HepG2 (cell line): ENCODE results near the gene LSM12. TPM values are rescaled to one million over a fixed set of nuclear protein-coding genes. Genes with fewer than 3 reads are reported as not detected.

Experiments
- ARHGAP35 ChIP-seq: sonication (generic); formaldehyde crosslinking; IDR thresholded peaks from 2 replicates; pipeline ENCODE4 v1.9.0; 2022; ENCODE audit warnings: mild to moderate bottlenecking, inconsistent platforms, moderate library complexity, missing genetic modification reagents, borderline replicate concordance
- FUBP1 ChIP-seq: sonication (generic); formaldehyde crosslinking; IDR thresholded peaks from 2 replicates; pipeline ENCODE4 v1.5.1; 2020; ENCODE audit warnings: missing genetic modification reagents, mild to moderate bottlenecking, borderline replicate concordance
- JARID2 ChIP-seq: sonication (generic); formaldehyde crosslinking; IDR thresholded peaks from 2 replicates; pipeline ENCODE4 v1.8.1; 2023; ENCODE audit warnings: missing genetic modification reagents, inconsistent platforms; ENCODE audit not compliant: insufficient replicate concordance
- PHF21A ChIP-seq: sonication (generic); formaldehyde crosslinking; IDR thresholded peaks from 2 replicates; pipeline ENCODE4 v1.5.0; 2020; ENCODE audit warnings: mild to moderate bottlenecking, missing genetic modification reagents
- TARDBP ChIP-seq: sonication (generic); formaldehyde crosslinking; IDR thresholded peaks from 2 replicates; pipeline ENCODE4 v1.8.0; 2022; ENCODE audit warnings: mild to moderate bottlenecking, missing genetic modification reagents
- ZNF274 ChIP-seq: sonication (generic); formaldehyde crosslinking; IDR thresholded peaks from 2 replicates; pipeline ENCODE4 v1.5.1; 2020; ENCODE audit warnings: mild to moderate bottlenecking, missing genetic modification reagents
- ZNF33B ChIP-seq: sonication (generic); formaldehyde crosslinking; IDR thresholded peaks from 2 replicates; pipeline ENCODE4 v1.5.1; 2020; ENCODE audit warnings: mild to moderate bottlenecking, missing genetic modification reagents
- ZNF556 ChIP-seq: sonication (generic); formaldehyde crosslinking; IDR thresholded peaks from 2 replicates; pipeline ENCODE4 v1.4.0; 2020; ENCODE audit warnings: mild to moderate bottlenecking, missing genetic modification reagents, borderline replicate concordance
- polyA plus RNA-seq, 8 experiments: library from polyadenylated mRNA; depleted of rRNA in 3 of 8; stranded (reverse) in 7 of 8; unstranded in 1 of 8; fragments of >200 nt; fragmentation: Illumina TruSeq in 4 of 8; extraction: Trizol in 4 of 8; gene quantifications; 2 replicates each; pipeline versions ENCODE4 v1.2.1 to v1.2.3, GENCODE V29; 2011 to 2016; ENCODE audit warnings: low read depth in 4 of 8, missing spikeins in 1 of 8, mixed read lengths in 1 of 8; ENCODE audit not compliant: insufficient read depth in 1 of 8
- total RNA-seq, 5 experiments: library from RNA; depleted of rRNA; stranded (reverse); fragments of >200 nt; fragmentation: Illumina TruSeq; extraction: Trizol; gene quantifications; 2 replicates each; pipeline ENCODE4 v1.2.3, GENCODE V29; 2016; ENCODE audit warnings: low read depth in 1 of 5
- TF ChIP-seq, protein P1 (sequence below): sonication (generic); formaldehyde crosslinking; IDR thresholded peaks from 2 replicates; pipeline ENCODE4 v1.4.0; 2020; ENCODE audit warnings: missing genetic modification reagents

LSM12 gene
- total and polyA plus RNA-seq, 2 of the 13 experiments (the other 11 are each of a cell fraction or from before 2014, with no cell fraction given): 52.8 to 55.7 TPM

DNA sequence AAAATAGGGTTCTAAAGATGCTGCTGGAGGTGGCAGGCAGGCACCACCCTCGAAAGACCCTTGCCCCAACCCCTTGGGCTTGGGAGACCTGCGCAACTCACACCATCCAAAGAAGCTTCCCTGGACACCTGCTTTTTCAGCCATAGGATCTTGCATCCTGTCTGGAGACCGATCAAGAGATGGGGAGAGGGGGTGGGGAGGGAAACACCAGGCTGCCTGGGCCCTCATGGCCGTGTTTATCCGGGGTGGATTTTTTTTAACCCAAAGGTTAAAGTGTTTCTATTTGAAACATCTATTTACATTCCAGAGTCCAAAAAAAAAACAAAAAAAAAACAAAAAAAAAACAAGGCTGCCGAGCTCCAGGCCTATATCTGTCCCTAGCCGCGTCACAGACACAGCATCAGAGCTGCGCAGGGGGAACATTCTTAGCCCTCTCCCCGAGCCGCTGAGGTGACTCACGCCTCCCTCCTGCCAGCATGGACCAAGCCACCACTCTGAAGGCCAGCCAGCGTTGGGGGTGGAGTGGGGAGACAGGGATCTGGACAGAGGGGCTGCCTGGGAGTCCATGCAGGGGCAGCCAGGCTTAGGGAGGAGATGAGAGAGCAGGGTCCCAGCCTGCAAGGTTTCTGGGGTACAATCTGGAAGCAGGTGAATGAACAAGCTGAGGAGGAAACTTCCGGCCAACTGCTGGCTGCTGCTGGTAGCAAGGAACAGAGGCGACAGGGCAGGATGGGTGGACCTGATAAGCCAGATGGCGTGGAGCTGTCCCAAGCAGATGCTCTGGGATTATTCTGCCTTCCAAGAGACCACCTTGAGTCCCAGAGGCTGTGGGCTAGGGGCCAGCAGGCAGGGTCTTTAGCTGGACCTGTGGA is 42.2 kb upstream of the LSM12 start (continued):
- no peak for TF ChIP-seq JARID2 (CRISPR knock-in tag)
- peak; percentile 98; the same call in 1 of the 2 replicates for TF ChIP-seq ZNF556 (CRISPR knock-in tag)
- TF ChIP-seq PHF21A (CRISPR knock-in tag): peak; percentile 99
- TF ChIP-seq ZNF33B: peak; percentile 70; the same call in 1 of the 2 replicates
- no peak for TF ChIP-seq ARHGAP35
- TF ChIP-seq FUBP1 (CRISPR knock-in tag): no peak; the same call in 1 of the 2 replicates
- TF ChIP-seq, protein P1, sequence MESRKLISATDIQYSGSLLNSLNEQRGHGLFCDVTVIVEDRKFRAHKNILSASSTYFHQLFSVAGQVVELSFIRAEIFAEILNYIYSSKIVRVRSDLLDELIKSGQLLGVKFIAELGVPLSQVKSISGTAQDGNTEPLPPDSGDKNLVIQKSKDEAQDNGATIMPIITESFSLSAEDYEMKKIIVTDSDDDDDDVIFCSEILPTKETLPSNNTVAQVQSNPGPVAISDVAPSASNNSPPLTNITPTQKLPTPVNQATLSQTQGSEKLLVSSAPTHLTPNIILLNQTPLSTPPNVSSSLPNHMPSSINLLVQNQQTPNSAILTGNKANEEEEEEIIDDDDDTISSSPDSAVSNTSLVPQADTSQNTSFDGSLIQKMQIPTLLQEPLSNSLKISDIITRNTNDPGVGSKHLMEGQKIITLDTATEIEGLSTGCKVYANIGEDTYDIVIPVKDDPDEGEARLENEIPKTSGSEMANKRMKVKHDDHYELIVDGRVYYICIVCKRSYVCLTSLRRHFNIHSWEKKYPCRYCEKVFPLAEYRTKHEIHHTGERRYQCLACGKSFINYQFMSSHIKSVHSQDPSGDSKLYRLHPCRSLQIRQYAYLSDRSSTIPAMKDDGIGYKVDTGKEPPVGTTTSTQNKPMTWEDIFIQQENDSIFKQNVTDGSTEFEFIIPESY (CRISPR knock-in tag): peak; percentile 43; the same call in 1 of the 2 replicates
- peak; percentile 88 for TF ChIP-seq TARDBP
- peak; percentile 85 for TF ChIP-seq ZNF274 (CRISPR knock-in tag)
